GM18507 (cell line): Measurements from ENCODE around the gene PPP6R2.

Source experiments
- DNase-seq: peaks from one replicate; pipeline ENCODE4 v3.0.0; 2011; ENCODE audit warnings: low read depth; ENCODE audit not compliant: insufficient read length; ENCODE audit errors: extremely low spot score
- FAIRE-seq: peaks from 2 replicates; lab custom pipeline; 2011; peaks lifted over from hg19 to GRCh38; lab: Jason Lieb, UNC

PPP6R2 gene

GRCh38 chr22:50459016-50459415 lies 115.9 kb downstream of the PPP6R2 start:
- DNase-seq (no peak), FAIRE-seq (no peak)

GRCh38 chr22:50459496-50460140 lies 116.5 kb downstream of the PPP6R2 start:
- FAIRE-seq: no peak

GRCh38 chr22:50460938-50461337 lies 117.8 kb downstream of the PPP6R2 start:
- FAIRE-seq: no peak
- DNase-seq: no peak

More at GRCh38 chr22:50459496-50460140, 116.5 kb downstream of the PPP6R2 start:
- DNase-seq: no peak

GRCh38 chr22:50461536-50461935 lies 118.4 kb downstream of the PPP6R2 start:
- FAIRE-seq: no peak

GRCh38 chr22:50461979-50462540 lies 118.9 kb downstream of the PPP6R2 start:
- FAIRE-seq (no peak), DNase-seq (no peak)

More at GRCh38 chr22:50461536-50461935, 118.4 kb downstream of the PPP6R2 start:
- DNase-seq: no peak

- FAIRE-seq: no peak
- DNase-seq: no peak
These were observed 120.2 kb downstream of the PPP6R2 start for GRCh38 chr22:50463188-50463900.

GRCh38 chr22:50464451-50464850 lies 121.3 kb downstream of the PPP6R2 start:
- no peak for DNase-seq
- FAIRE-seq: no peak

GRCh38 chr22:50465066-50465930 lies 122.2 kb downstream of the PPP6R2 start:
- no peak for FAIRE-seq
- no peak for DNase-seq

- no peak for FAIRE-seq
- DNase-seq: no peak
These were observed 124.2 kb downstream of the PPP6R2 start for GRCh38 chr22:50467341-50467740.

- DNase-seq (no peak), FAIRE-seq (no peak)
These were observed 124.8 kb downstream of the PPP6R2 start for GRCh38 chr22:50467773-50468440.

- FAIRE-seq: no peak
- no peak for DNase-seq
These were observed 125.5 kb downstream of the PPP6R2 start for GRCh38 chr22:50468626-50469025.

- peak; percentile 96 for FAIRE-seq
- peak; percentile 83 for DNase-seq
These were observed 126.5 kb downstream of the PPP6R2 start for GRCh38 chr22:50469377-50470305.

GRCh38 chr22:50470491-50470890 lies 127.4 kb downstream of the PPP6R2 start:
- FAIRE-seq: no peak
- DNase-seq: no peak

- FAIRE-seq: no peak
- no peak for DNase-seq
These were observed 128.2 kb downstream of the PPP6R2 start for GRCh38 chr22:50471197-50471847.

- FAIRE-seq (no peak), DNase-seq (no peak)
These were observed 128.8 kb downstream of the PPP6R2 start for GRCh38 chr22:50471962-50472361.

GRCh38 chr22:50473088-50473487 lies 130.0 kb downstream of the PPP6R2 start:
- peak; percentile 79 for FAIRE-seq
- no peak for DNase-seq

- peak; percentile 35 for FAIRE-seq
- DNase-seq: no peak
These were observed 130.9 kb downstream of the PPP6R2 start for GRCh38 chr22:50473855-50474671.
